ENCODE results near the gene MAN1C1. TPM values are rescaled to one million over a fixed set of nuclear protein-coding genes. Genes with fewer than 3 reads are reported as not detected.

The MAN1C1 gene
- total RNA-seq, 1 donor from 2014 or later = 0.63 TPM

GRCh38 chr1:25610822-25611630 is 5.6 kb upstream of the MAN1C1 start:
- no peak overlapping the region for H3K4me3 ChIP-seq (ENCODE audit: low read depth, low read length)
- no peak for DNase-seq (ENCODE audit: low read depth)
- TF ChIP-seq, protein P1, sequence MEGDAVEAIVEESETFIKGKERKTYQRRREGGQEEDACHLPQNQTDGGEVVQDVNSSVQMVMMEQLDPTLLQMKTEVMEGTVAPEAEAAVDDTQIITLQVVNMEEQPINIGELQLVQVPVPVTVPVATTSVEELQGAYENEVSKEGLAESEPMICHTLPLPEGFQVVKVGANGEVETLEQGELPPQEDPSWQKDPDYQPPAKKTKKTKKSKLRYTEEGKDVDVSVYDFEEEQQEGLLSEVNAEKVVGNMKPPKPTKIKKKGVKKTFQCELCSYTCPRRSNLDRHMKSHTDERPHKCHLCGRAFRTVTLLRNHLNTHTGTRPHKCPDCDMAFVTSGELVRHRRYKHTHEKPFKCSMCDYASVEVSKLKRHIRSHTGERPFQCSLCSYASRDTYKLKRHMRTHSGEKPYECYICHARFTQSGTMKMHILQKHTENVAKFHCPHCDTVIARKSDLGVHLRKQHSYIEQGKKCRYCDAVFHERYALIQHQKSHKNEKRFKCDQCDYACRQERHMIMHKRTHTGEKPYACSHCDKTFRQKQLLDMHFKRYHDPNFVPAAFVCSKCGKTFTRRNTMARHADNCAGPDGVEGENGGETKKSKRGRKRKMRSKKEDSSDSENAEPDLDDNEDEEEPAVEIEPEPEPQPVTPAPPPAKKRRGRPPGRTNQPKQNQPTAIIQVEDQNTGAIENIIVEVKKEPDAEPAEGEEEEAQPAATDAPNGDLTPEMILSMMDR (conservative IDR thresholded peaks at IDR 0.05; ENCODE audit: low read depth, low read length) = peak; percentile 53

- H3K4me3 ChIP-seq (ENCODE audit: low read depth, low read length) = no peak overlapping the region
- no peak for DNase-seq (ENCODE audit: low read depth)
- TF ChIP-seq, protein P1 (conservative IDR thresholded peaks at IDR 0.05; ENCODE audit: low read depth, low read length) = no peak
These were observed 4.7 kb upstream of the MAN1C1 start for GRCh38 chr1:25611843-25612242.

DNA sequence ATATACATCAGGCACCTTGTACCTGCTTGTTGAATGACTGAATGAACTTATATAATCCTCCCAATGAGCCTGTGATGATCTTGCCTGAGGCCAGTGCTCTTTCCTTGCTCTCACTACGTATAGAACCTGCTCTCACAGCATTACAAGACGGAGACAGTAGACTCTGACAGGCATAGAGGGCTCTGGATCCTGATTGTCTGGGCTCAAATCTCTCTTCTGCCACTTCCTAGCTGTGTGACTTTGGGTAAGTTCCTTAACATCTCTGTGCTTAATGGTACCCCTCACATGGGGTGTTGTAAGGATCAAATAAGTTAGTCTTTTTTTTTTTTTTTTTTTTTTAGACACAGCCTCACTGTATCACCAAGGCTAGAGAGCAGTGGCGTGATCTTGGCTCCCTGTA is 4.2 kb upstream of the MAN1C1 start:
- TF ChIP-seq, protein P1 (conservative IDR thresholded peaks at IDR 0.05; ENCODE audit: low read depth, low read length) = no peak

GRCh38 chr1:25613091-25613490 is 3.5 kb upstream of the MAN1C1 start:
- no peak overlapping the region for H3K4me3 ChIP-seq (ENCODE audit: low read depth, low read length)
- TF ChIP-seq, protein P1 (conservative IDR thresholded peaks at IDR 0.05; ENCODE audit: low read depth, low read length) = no peak
- DNase-seq (ENCODE audit: low read depth) = no peak

More for the DNA sequence above, 4.2 kb upstream of the MAN1C1 start:
- H3K4me3 ChIP-seq (ENCODE audit: low read depth, low read length) = no peak overlapping the region
- no peak for DNase-seq (ENCODE audit: low read depth)

GRCh38 chr1:25614501-25615171 is 2.0 kb upstream of the MAN1C1 start:
- H3K4me3 ChIP-seq (ENCODE audit: low read depth, low read length) = no peak overlapping the region
- DNase-seq (ENCODE audit: low read depth) = no peak
- TF ChIP-seq, protein P1 (conservative IDR thresholded peaks at IDR 0.05; ENCODE audit: low read depth, low read length) = no peak

- TF ChIP-seq, protein P1 (conservative IDR thresholded peaks at IDR 0.05; ENCODE audit: low read depth, low read length) = no peak
- no peak for DNase-seq (ENCODE audit: low read depth)
These were observed 1.4 kb upstream of the MAN1C1 start for GRCh38 chr1:25615172-25615541.

More at GRCh38 chr1:25615172-25615541, 1.4 kb upstream of the MAN1C1 start:
- no peak overlapping the region for H3K4me3 ChIP-seq (ENCODE audit: low read depth, low read length)

Measured in epithelial cell of proximal tubule (primary cell).